Activated T-helper 2 cell treated with anti-CD3 and anti-CD28 coated beads, Interferon-gamma antibody, Interleukin-2, Interleukin-4, amounts not matched to agents 10 μg/mL and 5 μg/mL and 100 μg/mL, durations not matched to agents 14 hours and 24 hours and 36 hours (primary cell): ENCODE data around the gene ZNF738. TPM values are rescaled to one million over a fixed set of nuclear protein-coding genes. Genes with fewer than 3 reads are reported as not detected.
"Not testable (repeated sequence)": the region's sequence is repeated elsewhere in the genome, so short reads cannot be mapped to it uniquely, and the experiment has no call there.

Source experiments
- DNase-seq: peaks from one replicate; pipeline ENCODE4 v3.0.0; 2021; ENCODE audit warnings: low spot score
- H3K27ac Mint-ChIP-seq: one replicate; pipeline ENCODE4 v1.8.0; 2021; ENCODE audit warnings: mixed read lengths
- H3K27me3 Mint-ChIP-seq: one replicate; pipeline ENCODE4 v1.8.0; 2021; ENCODE audit warnings: low read depth, mixed read lengths
- H3K36me3 Mint-ChIP-seq: one replicate; pipeline ENCODE4 v1.8.0; 2021; ENCODE audit warnings: low read depth, mixed read lengths
- H3K4me1 Mint-ChIP-seq: one replicate; pipeline ENCODE4 v1.8.0; 2021; ENCODE audit warnings: low read depth, mixed read lengths
- H3K4me3 Mint-ChIP-seq: one replicate; pipeline ENCODE4 v1.8.0; 2021; ENCODE audit warnings: low read depth, mild to moderate bottlenecking, moderate library complexity, mixed read lengths
- H3K9me3 Mint-ChIP-seq: one replicate; pipeline ENCODE4 v1.8.0; 2021; ENCODE audit warnings: mixed read lengths
- intact Hi-C: fragments of 100-400 bp; cut with micrococcal nuclease; formaldehyde crosslinking; loops from one replicate; pipeline ENCODE4 v1.15.1; 2023
- total RNA-seq: library from RNA; stranded (reverse); gene quantifications from 2 replicates; pipeline ENCODE4 v1.2.3, GENCODE V29; 2022

The ZNF738 gene
- total RNA-seq, 1 donor from 2014 or later: 12.5 TPM

DNA sequence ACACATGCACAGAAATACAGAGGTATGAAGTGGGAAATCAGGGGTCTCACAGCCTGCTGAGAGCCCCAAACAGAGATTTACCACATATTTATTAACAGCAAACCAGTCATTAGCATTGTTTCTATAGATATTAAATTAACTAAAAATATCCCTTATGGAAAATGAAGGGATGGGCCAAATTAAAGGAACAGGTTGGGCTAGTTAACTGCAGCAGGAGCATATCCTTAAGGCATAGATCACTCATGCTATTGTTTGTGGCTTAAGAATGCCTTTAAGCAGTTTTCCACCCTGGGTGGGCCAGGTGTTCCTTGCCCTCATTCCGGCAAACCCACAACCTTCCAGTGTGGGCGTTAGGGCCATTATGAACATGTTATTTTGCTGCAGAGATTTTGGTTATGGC lies 14.0 kb upstream of the ZNF738 start:
- DNase-seq, H3K36me3 Mint-ChIP-seq, H3K27ac Mint-ChIP-seq, intact Hi-C loops, H3K27me3 Mint-ChIP-seq, H3K4me1 Mint-ChIP-seq, H3K4me3 Mint-ChIP-seq: not testable (repeated sequence)
- H3K9me3 Mint-ChIP-seq: peaks cover 50% of the 10 kb centered on the region

GRCh38 chr19:21352830-21353229 lies 6.0 kb upstream of the ZNF738 start:
- Mint-ChIP-seq H3K4me3 (no peak overlapping the region), H3K9me3 (peaks cover 61% of the 10 kb centered on the region), H3K4me1 (peaks cover 4% of the 10 kb centered on the region), H3K27me3 (no peaks in the 10 kb centered on the region), H3K36me3 (no peaks in the 10 kb centered on the region), H3K27ac (no peak overlapping the region)
- intact Hi-C loops: no loop called here
- no peak for DNase-seq

DNA sequence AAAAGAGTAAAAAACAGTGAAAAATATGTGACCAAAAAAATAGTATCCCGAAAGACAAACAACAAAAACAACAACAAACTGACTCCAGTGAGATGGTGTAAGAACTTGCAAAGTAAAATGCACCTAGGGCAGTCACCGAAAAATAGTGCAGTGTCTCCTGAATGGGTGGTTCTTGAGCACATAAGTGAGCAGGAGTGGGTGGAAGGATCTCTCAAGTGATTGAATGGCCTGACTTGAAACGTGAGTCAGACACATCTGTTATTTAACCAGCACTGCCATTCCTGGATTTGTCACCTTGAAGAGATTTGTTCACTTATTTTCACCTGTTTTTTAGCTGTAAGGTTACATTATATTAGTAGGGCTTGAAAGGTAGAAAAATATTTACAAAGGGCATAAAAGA lies 3.5 kb downstream of the ZNF738 start:
- no peak overlapping the region for H3K27ac Mint-ChIP-seq
- intact Hi-C loops: no loop called here
- H3K4me1 Mint-ChIP-seq: peaks cover 6% of the 10 kb centered on the region
- H3K27me3 Mint-ChIP-seq: no peaks in the 10 kb centered on the region
- peaks cover 81% of the 10 kb centered on the region for H3K36me3 Mint-ChIP-seq
- H3K4me3 Mint-ChIP-seq: no peak overlapping the region
- peaks cover 39% of the 10 kb centered on the region for H3K9me3 Mint-ChIP-seq
- no peak for DNase-seq

GRCh38 chr19:21383980-21384582 lies 25.3 kb downstream of the ZNF738 start:
- Mint-ChIP-seq H3K27ac (no peak overlapping the region), H3K36me3 (peaks cover 52% of the 10 kb centered on the region), H3K4me3 (no peak overlapping the region), H3K27me3 (no peaks in the 10 kb centered on the region), H3K9me3 (peaks cover 81% of the 10 kb centered on the region), H3K4me1 (no peaks in the 10 kb centered on the region)
- intact Hi-C loops: no loop called here
- DNase-seq: no peak

- Mint-ChIP-seq H3K27me3 (no peaks in the 10 kb centered on the region), H3K4me3 (no peak overlapping the region), H3K9me3 (peaks cover 45% of the 10 kb centered on the region), H3K36me3 (peaks cover 46% of the 10 kb centered on the region), H3K4me1 (peaks cover 14% of the 10 kb centered on the region), H3K27ac (no peak overlapping the region)
- DNase-seq: no peak
- intact Hi-C loops: loop anchor here (2.0 to 5.0 kb wide), 2 partner anchors 374 to 619 kb away; partner anchors contain the start of genes ZNF430 and ZNF66
Measured at GRCh38 chr19:21396121-21396520, 37.3 kb downstream of the ZNF738 start.

DNA sequence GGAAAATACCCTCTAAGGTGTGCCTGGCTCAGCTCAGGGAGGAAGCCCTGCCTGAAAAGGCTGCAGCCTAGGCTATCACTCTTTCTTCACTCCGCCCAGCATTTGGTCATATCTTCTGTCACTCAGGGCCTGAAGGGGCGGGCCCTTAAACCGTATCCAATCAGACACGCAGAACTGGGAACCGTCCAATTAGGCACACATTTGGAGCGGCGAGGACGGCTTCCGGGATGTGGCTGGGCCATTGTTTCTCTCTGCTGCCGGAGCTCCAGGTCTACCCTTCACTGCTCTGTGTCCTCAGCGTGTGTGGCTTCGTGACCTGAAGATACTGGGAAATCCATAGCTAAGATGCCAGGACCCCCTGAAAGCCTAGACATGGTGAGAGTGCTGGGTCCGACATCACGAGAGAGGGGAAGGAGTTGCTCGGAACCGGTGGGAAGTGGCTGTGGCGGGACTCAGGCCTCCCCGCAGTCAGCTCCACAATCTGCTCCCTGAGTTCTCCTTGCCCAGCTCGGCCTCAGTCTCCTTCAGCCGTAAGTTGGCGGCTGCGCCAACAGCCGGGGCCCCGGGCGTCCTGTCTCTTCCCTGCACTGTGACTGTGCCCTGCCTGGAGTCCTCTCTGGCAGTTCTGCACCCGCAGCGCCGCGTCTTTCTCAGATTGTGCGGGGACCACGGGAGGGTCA lies 38.2 kb downstream of the ZNF738 start, which contains the start of gene ZNF493:
TSS of gene ZNF493 (plus strand) at position 241 of the 680 bp plus-strand sequence. CDS start at position 346, 105 bp downstream.
- Mint-ChIP-seq H3K36me3 (peaks cover 50% of the 10 kb centered on the region), H3K27ac (peak within 1 kb of the TSS; percentile 85), H3K4me3 (peak within 1 kb of the TSS; percentile 98), H3K4me1 (peaks cover 14% of the 10 kb centered on the region), H3K9me3 (peaks cover 43% of the 10 kb centered on the region), H3K27me3 (no peaks in the 10 kb centered on the region)
- DNase-seq: peak; percentile 88
- intact Hi-C loops: loop anchor here (2.0 to 5.0 kb wide), 2 partner anchors 375 to 620 kb away; partner anchors contain the start of genes ZNF430 and ZNF66

DNA sequence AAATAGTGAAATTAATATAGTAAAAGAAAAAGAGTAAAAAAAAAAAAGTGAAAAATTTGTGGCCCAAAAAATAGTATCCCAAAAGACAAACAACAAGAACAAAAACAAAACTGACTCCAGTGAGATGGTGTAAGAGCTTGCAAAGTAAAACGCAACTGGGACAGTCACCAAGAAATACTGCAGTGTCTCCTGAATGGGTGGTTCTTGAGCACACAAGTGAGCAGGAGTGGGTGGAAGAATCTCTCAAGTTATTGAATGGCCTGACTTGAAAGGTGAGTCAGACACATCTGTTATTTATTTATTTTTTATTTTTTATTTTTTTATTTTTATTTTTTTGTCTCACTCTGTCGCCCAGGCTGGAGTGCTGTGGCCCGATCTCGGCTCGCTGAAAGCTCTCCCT lies 40.1 kb downstream of the ZNF738 start:
- Mint-ChIP-seq H3K27ac (no peak overlapping the region), H3K36me3 (peaks cover 65% of the 10 kb centered on the region), H3K4me3 (no peak overlapping the region), H3K9me3 (peaks cover 44% of the 10 kb centered on the region), H3K4me1 (peaks cover 15% of the 10 kb centered on the region), H3K27me3 (no peaks in the 10 kb centered on the region)
- intact Hi-C loops: loop anchor here (5.0 kb wide), 1 partner anchor 377 kb away; the partner anchor contains the start of gene ZNF430
- DNase-seq: no peak

- no peak for DNase-seq
- Mint-ChIP-seq H3K27ac (no peak overlapping the region), H3K4me1 (peaks cover 11% of the 10 kb centered on the region), H3K4me3 (no peak overlapping the region), H3K9me3 (peaks cover 58% of the 10 kb centered on the region), H3K27me3 (no peaks in the 10 kb centered on the region), H3K36me3 (peaks cover 86% of the 10 kb centered on the region)
- intact Hi-C loops: no loop called here
Measured at GRCh38 chr19:21402303-21402985, 43.6 kb downstream of the ZNF738 start.

- Mint-ChIP-seq H3K27me3 (no peaks in the 10 kb centered on the region), H3K36me3 (peaks cover 85% of the 10 kb centered on the region), H3K4me3 (no peak overlapping the region), H3K4me1 (no peaks in the 10 kb centered on the region), H3K27ac (no peak overlapping the region), H3K9me3 (peaks cover 67% of the 10 kb centered on the region)
- intact Hi-C loops: no loop called here
- DNase-seq: no peak
Measured at GRCh38 chr19:21410166-21410565, 51.4 kb downstream of the ZNF738 start.

DNA sequence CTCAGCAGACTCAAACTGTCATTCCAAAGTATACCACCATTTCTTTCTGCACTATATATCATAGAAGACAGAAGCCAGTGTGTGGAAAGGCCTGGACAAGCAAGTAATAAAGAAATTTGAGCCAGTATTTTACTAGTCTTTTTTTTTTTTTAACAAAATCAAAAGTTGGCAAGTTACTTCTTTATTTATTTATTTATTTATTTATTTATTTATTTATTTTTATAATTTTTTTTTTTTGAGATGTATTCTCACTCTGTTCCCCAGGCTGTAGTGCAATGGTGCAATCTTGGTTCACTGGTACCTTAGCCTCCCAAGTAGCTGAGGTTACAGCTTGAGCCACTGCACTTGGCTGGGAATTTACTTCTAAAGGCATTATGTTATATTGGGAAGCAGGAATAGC lies 63.4 kb downstream of the ZNF738 start:
- no peaks in the 10 kb centered on the region for H3K4me1 Mint-ChIP-seq
- H3K9me3 Mint-ChIP-seq: peaks cover 87% of the 10 kb centered on the region
- no peaks in the 10 kb centered on the region for H3K27me3 Mint-ChIP-seq

GRCh38 chr19:21423057-21424041 lies 64.5 kb downstream of the ZNF738 start:
- H3K36me3 Mint-ChIP-seq: peaks cover 33% of the 10 kb centered on the region
- H3K9me3 Mint-ChIP-seq: peaks cover 76% of the 10 kb centered on the region
- no peak overlapping the region for H3K4me3 Mint-ChIP-seq
- no peaks in the 10 kb centered on the region for H3K27me3 Mint-ChIP-seq
- no peak overlapping the region for H3K27ac Mint-ChIP-seq
- no peak for DNase-seq
- intact Hi-C loops: no loop called here
- no peaks in the 10 kb centered on the region for H3K4me1 Mint-ChIP-seq

More for the DNA sequence above, 63.4 kb downstream of the ZNF738 start:
- intact Hi-C loops: no loop called here
- Mint-ChIP-seq H3K27ac (no peak overlapping the region), H3K36me3 (peaks cover 43% of the 10 kb centered on the region), H3K4me3 (no peak overlapping the region)
- DNase-seq: no peak
